Measurements from ENCODE around the gene SPRY1. TPM values are rescaled to one million over a fixed set of nuclear protein-coding genes. Genes with fewer than 3 reads are reported as not detected.

The SPRY1 gene
- total RNA-seq, 1 experiment from 2014 or later, result 4.8 TPM

DNA sequence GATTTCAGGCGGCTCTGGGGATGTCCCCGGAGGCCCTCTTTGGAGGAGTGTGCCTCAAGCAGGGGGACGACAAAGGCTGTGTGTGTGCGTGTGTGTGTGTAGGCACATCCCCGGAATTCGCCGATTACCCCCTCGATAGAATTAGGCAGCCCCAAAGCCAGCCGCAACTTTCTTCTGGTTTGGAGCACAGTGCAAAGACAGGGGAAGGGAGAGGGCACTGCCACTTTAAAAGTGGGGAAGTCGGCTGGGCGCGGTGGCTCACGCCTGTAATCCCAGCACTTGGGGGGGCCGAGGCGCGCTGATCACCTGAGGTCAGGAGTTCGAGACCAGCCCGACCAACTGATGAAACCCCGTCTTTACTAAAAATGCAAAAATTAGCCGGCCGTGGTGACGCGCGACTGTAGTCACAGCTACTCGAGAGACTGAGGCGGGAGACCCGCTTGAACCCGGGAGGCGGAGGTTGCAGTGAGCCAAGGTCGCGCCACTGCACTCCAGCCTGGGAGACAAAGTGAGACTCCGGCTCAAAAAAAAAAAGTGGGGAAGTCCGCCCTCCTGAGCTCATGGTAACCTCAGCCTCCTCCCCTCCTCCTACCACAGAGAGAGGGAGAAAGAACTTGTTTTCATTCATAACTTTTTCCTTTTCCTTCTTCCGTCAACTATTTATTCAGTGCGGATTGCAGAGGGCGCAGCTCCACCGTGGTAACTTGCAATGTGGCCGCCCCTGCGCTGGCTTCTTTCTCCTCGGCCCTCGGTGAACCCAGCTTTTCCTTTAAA, 2.4 kb downstream of the SPRY1 start (continued):
- TF ChIP-seq, protein P1, sequence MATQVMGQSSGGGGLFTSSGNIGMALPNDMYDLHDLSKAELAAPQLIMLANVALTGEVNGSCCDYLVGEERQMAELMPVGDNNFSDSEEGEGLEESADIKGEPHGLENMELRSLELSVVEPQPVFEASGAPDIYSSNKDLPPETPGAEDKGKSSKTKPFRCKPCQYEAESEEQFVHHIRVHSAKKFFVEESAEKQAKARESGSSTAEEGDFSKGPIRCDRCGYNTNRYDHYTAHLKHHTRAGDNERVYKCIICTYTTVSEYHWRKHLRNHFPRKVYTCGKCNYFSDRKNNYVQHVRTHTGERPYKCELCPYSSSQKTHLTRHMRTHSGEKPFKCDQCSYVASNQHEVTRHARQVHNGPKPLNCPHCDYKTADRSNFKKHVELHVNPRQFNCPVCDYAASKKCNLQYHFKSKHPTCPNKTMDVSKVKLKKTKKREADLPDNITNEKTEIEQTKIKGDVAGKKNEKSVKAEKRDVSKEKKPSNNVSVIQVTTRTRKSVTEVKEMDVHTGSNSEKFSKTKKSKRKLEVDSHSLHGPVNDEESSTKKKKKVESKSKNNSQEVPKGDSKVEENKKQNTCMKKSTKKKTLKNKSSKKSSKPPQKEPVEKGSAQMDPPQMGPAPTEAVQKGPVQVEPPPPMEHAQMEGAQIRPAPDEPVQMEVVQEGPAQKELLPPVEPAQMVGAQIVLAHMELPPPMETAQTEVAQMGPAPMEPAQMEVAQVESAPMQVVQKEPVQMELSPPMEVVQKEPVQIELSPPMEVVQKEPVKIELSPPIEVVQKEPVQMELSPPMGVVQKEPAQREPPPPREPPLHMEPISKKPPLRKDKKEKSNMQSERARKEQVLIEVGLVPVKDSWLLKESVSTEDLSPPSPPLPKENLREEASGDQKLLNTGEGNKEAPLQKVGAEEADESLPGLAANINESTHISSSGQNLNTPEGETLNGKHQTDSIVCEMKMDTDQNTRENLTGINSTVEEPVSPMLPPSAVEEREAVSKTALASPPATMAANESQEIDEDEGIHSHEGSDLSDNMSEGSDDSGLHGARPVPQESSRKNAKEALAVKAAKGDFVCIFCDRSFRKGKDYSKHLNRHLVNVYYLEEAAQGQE (IDR thresholded peaks at IDR 0.05; ENCODE audit: low read depth), result no peak
- TF ChIP-seq SP1 (IDR thresholded peaks at IDR 0.05; ENCODE audit: low read depth) (no peak), FOSL1 (IDR thresholded peaks at IDR 0.05; ENCODE audit: low read depth) (no peak)

DNA sequence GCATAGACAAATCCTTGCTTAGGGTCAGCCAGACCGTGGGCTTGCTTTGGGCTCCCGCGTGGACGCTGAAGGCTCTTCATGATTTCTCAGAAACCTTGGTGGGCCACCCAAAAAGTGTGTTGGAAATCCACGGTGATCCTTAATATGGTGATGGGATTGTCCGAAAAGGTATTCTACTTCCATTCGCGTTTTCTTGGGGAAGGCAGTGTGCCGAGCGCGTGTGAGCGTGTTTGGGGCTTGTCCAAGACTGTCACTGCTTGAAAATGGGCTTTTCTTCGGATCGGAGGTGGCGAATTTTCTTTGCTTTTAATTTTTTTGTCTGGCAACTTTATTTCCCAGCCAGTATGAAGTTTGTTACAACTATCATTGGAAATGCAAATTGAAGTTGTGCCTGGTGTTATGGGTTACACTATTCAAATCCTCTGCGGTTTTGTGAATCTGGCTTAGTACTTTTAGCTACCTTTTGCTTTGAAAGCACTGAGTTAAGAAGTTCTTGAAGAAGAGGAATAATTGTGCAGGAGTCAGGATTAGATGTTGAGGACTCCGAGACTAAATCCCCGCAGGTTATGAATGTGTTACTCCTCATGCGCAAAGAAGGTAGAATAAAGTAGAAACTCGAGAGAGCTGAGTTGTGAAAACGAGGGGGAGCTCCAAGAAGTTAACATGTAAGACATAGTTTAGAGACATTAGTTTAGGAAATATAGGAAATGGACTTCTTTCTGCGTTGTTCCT, 3.2 kb downstream of the SPRY1 start:
- no peaks in the 10 kb centered on the region for H3K27me3 ChIP-seq (ENCODE audit: insufficient read depth, low read length)
- H3K4me1 ChIP-seq (ENCODE audit: control insufficient read depth in 1 of 2, insufficient read depth in 2 of 2, low read length in 2 of 2), result peaks cover 3 to 30% of the 10 kb centered on the region in 2 experiments; a peak in 3 of 4 replicates
- H3K9ac ChIP-seq (ENCODE audit: low read length), result no peak overlapping the region
- no peak overlapping the region for H2AFZ ChIP-seq (ENCODE audit: low read depth, low read length, poor library complexity, severe bottlenecking)
- no peak for ATAC-seq
- peaks cover 5% of the 10 kb centered on the region in 2 experiments; a peak in 2 of 4 replicates for H3K36me3 ChIP-seq (ENCODE audit: control insufficient read depth in 1 of 2, insufficient read depth in 2 of 2, low read length in 2 of 2)
- intact Hi-C loops (cut with micrococcal nuclease), result loop anchor here (10.0 kb wide), 1 partner anchor 715 kb away; no protein-coding TSS in a partner anchor
- H3K27ac ChIP-seq (ENCODE audit: low read depth, low read length), result no peak overlapping the region
- H4K20me1 ChIP-seq (ENCODE audit: insufficient read depth), result no peaks in the 10 kb centered on the region
- TSS peak; percentile 11 for BruUV-seq (replicated peaks)
- H3K9me2 ChIP-seq (ENCODE audit: insufficient read depth), result no peaks in the 10 kb centered on the region; the same call in 1 of the 2 replicates
- no peaks in the 10 kb centered on the region for H3K9me3 ChIP-seq (ENCODE audit: control insufficient read depth in 1 of 2, insufficient read depth in 1 of 2, low read depth in 1 of 2, low read length in 2 of 2)
- H3K4me3 ChIP-seq (replicated peaks in 1 of 2; ENCODE audit: low read depth in 1 of 2, low read length in 2 of 2), result no peak overlapping the region
- ChIA-PET RAD21 (ENCODE audit: low non-redundant PET in 1 of 2, low total read pairs in 2 of 2, uncharacterized antibody in 2 of 2, unreplicated experiment in 2 of 2) (no interaction called here), CTCF (no interaction called here), POLR2A (no interaction called here)
- TF ChIP-seq SRF (IDR thresholded peaks at IDR 0.05; ENCODE audit: low read depth), result no peak
- no peak for TF ChIP-seq CBX3 (IDR thresholded peaks at IDR 0.05; ENCODE audit: low read depth)
- TF ChIP-seq SIN3A (IDR thresholded peaks at IDR 0.05; ENCODE audit: low read depth), result no peak
- no peak for TF ChIP-seq JUND (IDR thresholded peaks at IDR 0.05)
- TF ChIP-seq EZH2phosphoT487 (IDR thresholded peaks at IDR 0.05; ENCODE audit: borderline replicate concordance), result no peak
- no peak for DNase-seq (ENCODE audit: low read depth, low spot score)
- H3K79me2 ChIP-seq (ENCODE audit: insufficient read depth, low read length), result peaks cover 3% of the 10 kb centered on the region; the same call in 1 of the 2 replicates
- peak overlapping the region; percentile 100 for H3K4me2 ChIP-seq (ENCODE audit: low read length)
